Ishikawa (cell line): Measurements from ENCODE around the gene RBSN.

Source experiments
- CEBPB ChIP-seq: IDR thresholded peaks from 2 replicates; pipeline ENCODE4 v1.6.1; 2012
- CREB1 ChIP-seq: IDR thresholded peaks from 2 replicates; pipeline ENCODE4 v1.6.1; 2012; ENCODE audit warnings: low read depth
- EGR1 ChIP-seq: IDR thresholded peaks from 2 replicates; pipeline ENCODE4 v1.6.1; 2012
- EP300 ChIP-seq: IDR thresholded peaks from 2 replicates; pipeline ENCODE4 v1.6.1; 2012; ENCODE audit warnings: borderline replicate concordance
- FOXM1 ChIP-seq: IDR thresholded peaks from 2 replicates; pipeline ENCODE4 v1.6.1; 2012; ENCODE audit warnings: low read depth, borderline replicate concordance
- NFIC ChIP-seq: IDR thresholded peaks from 2 replicates; pipeline ENCODE4 v1.6.1; 2012
- RAD21 ChIP-seq: IDR thresholded peaks from 2 replicates; pipeline ENCODE4 v1.6.1; 2012; ENCODE audit warnings: low read depth
- TAF1 ChIP-seq: IDR thresholded peaks from 2 replicates; pipeline ENCODE4 v1.6.1; 2012; ENCODE audit warnings: low read depth, mild to moderate bottlenecking
- TCF12 ChIP-seq: IDR thresholded peaks from 2 replicates; pipeline ENCODE4 v1.6.1; 2012; ENCODE audit warnings: low read depth
- TEAD4 ChIP-seq: IDR thresholded peaks from 2 replicates; pipeline ENCODE4 v1.6.1; 2012
- YY1 ChIP-seq: IDR thresholded peaks from 2 replicates; pipeline ENCODE4 v1.6.1; 2012; ENCODE audit warnings: low read depth
- ZBTB7A ChIP-seq: IDR thresholded peaks from 2 replicates; pipeline ENCODE4 v1.6.1; 2012; ENCODE audit warnings: low read depth
- TF ChIP-seq, protein P1 (sequence below): IDR thresholded peaks from 2 replicates; pipeline ENCODE4 v1.6.1; 2012; ENCODE audit warnings: low read depth, mild to moderate bottlenecking
- TF ChIP-seq, protein P2 (sequence below): IDR thresholded peaks from 2 replicates; pipeline ENCODE4 v1.6.1; 2012
- TF ChIP-seq, protein P3 (sequence below): IDR thresholded peaks from 2 replicates; pipeline ENCODE4 v1.6.1; 2012

Gene RBSN

GRCh38 chr3:15029625-15030024 lies 69.3 kb downstream of the RBSN start:
- no peak for TF ChIP-seq ZBTB7A
- TF ChIP-seq EP300 = no peak

GRCh38 chr3:15023719-15024118 lies 75.2 kb downstream of the RBSN start:
- TF ChIP-seq, protein P1, sequence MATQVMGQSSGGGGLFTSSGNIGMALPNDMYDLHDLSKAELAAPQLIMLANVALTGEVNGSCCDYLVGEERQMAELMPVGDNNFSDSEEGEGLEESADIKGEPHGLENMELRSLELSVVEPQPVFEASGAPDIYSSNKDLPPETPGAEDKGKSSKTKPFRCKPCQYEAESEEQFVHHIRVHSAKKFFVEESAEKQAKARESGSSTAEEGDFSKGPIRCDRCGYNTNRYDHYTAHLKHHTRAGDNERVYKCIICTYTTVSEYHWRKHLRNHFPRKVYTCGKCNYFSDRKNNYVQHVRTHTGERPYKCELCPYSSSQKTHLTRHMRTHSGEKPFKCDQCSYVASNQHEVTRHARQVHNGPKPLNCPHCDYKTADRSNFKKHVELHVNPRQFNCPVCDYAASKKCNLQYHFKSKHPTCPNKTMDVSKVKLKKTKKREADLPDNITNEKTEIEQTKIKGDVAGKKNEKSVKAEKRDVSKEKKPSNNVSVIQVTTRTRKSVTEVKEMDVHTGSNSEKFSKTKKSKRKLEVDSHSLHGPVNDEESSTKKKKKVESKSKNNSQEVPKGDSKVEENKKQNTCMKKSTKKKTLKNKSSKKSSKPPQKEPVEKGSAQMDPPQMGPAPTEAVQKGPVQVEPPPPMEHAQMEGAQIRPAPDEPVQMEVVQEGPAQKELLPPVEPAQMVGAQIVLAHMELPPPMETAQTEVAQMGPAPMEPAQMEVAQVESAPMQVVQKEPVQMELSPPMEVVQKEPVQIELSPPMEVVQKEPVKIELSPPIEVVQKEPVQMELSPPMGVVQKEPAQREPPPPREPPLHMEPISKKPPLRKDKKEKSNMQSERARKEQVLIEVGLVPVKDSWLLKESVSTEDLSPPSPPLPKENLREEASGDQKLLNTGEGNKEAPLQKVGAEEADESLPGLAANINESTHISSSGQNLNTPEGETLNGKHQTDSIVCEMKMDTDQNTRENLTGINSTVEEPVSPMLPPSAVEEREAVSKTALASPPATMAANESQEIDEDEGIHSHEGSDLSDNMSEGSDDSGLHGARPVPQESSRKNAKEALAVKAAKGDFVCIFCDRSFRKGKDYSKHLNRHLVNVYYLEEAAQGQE = no peak
- TF ChIP-seq CEBPB (no peak), NFIC (no peak), YY1 (no peak), RAD21 (no peak), EGR1 (no peak), CREB1 (no peak), ZBTB7A (no peak), FOXM1 (no peak), TCF12 (no peak), TAF1 (no peak), EP300 (no peak), TEAD4 (no peak)
- TF ChIP-seq, protein P2, sequence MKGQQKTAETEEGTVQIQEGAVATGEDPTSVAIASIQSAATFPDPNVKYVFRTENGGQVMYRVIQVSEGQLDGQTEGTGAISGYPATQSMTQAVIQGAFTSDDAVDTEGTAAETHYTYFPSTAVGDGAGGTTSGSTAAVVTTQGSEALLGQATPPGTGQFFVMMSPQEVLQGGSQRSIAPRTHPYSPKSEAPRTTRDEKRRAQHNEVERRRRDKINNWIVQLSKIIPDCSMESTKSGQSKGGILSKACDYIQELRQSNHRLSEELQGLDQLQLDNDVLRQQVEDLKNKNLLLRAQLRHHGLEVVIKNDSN = no peak
- TF ChIP-seq, protein P3, sequence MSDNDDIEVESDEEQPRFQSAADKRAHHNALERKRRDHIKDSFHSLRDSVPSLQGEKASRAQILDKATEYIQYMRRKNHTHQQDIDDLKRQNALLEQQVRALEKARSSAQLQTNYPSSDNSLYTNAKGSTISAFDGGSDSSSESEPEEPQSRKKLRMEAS = no peak

DNA sequence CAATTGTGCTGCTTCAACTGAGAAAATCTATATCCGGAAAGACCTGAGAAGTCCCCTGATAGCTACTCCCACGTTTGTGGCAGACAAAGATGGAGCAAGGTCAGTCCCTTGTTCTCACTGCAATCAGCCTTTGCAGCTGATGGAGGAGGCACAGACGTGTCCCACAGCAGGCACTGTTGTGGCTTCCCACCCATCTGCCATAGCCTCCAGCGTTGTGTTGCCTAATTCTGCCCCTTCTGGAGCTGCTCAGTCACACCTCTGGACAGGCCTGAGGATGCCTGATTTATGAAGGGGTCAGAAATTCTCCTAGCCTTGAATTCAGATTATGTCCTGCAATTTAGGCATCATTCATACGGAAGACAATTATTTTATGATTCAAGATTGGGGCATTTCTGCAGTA lies 75.7 kb downstream of the RBSN start:
- TF ChIP-seq TAF1 = no peak
- TF ChIP-seq, protein P3 = no peak
- TF ChIP-seq EGR1 = no peak
- TF ChIP-seq CEBPB = no peak
